ENCODE results near the gene DFFB. TPM values are rescaled to one million over a fixed set of nuclear protein-coding genes. Genes with fewer than 3 reads are reported as not detected.

Gene DFFB
- polyA plus RNA-seq, 1 donor from 2014 or later, result 20.2 TPM

- no peak overlapping the region for H3K4me2 ChIP-seq (ENCODE audit: low read length)
- no peak overlapping the region for H3K4me3 ChIP-seq (ENCODE audit: low read length)
- TF ChIP-seq SMC3 (conservative IDR thresholded peaks at IDR 0.05; ENCODE audit: poor library complexity) (no peak), TAF1 (IDR thresholded peaks at IDR 0.05; ENCODE audit: low read depth) (no peak), POLR2AphosphoS5 (IDR thresholded peaks at IDR 0.05) (no peak), EP300 (conservative IDR thresholded peaks at IDR 0.05; ENCODE audit: poor library complexity, severe bottlenecking) (no peak), MXI1 (conservative IDR thresholded peaks at IDR 0.05; ENCODE audit: poor library complexity, severe bottlenecking) (no peak), EZH2 (IDR thresholded peaks at IDR 0.05; ENCODE audit: borderline replicate concordance, insufficient read depth, low read length, poor library complexity, severe bottlenecking) (no peak), CTCF (IDR thresholded peaks at IDR 0.05; ENCODE audit: poor library complexity, severe bottlenecking) (no peak)
- H3K9ac ChIP-seq (ENCODE audit: low read length), result no peak overlapping the region
- no peaks in the 10 kb centered on the region for H3K79me2 ChIP-seq (replicated peaks; ENCODE audit: insufficient read depth, low read length)
- H3K36me3 ChIP-seq (ENCODE audit: insufficient read depth, low read length), result no peaks in the 10 kb centered on the region
- H3K27ac ChIP-seq (ENCODE audit: low read length), result no peak overlapping the region
- H2AFZ ChIP-seq (ENCODE audit: low read depth, low read length), result no peak overlapping the region
- no peaks in the 10 kb centered on the region for H4K20me1 ChIP-seq (ENCODE audit: insufficient read depth)
- H3K27me3 ChIP-seq (ENCODE audit: insufficient read depth, low read depth, low read length), result no peaks in the 10 kb centered on the region
- H3F3A ChIP-seq (ENCODE audit: insufficient read depth, low read length, poor library complexity, severe bottlenecking), result no peaks in the 10 kb centered on the region
- H3K9me3 ChIP-seq (ENCODE audit: low read length), result no peaks in the 10 kb centered on the region
- H3K9me2 ChIP-seq (ENCODE audit: insufficient read depth, low read length), result no peaks in the 10 kb centered on the region
These were observed 11.3 kb downstream of the DFFB start for GRCh38 chr1:3868464-3869006.

- Histone ChIP-seq H3K79me2 (replicated peaks; ENCODE audit: insufficient read depth, low read length) (no peaks in the 10 kb centered on the region), H3F3A (ENCODE audit: insufficient read depth, low read length, poor library complexity, severe bottlenecking) (no peaks in the 10 kb centered on the region), H2AFZ (ENCODE audit: low read depth, low read length) (no peak overlapping the region), H3K27ac (ENCODE audit: low read length) (no peak overlapping the region), H3K4me3 (ENCODE audit: low read length) (no peak overlapping the region), H3K9me2 (ENCODE audit: insufficient read depth, low read length) (no peaks in the 10 kb centered on the region), H3K9me3 (ENCODE audit: low read length) (no peaks in the 10 kb centered on the region), H4K20me1 (ENCODE audit: insufficient read depth) (no peaks in the 10 kb centered on the region), H3K27me3 (ENCODE audit: insufficient read depth, low read depth, low read length) (no peaks in the 10 kb centered on the region), H3K4me2 (ENCODE audit: low read length) (no peak overlapping the region), H3K9ac (ENCODE audit: low read length) (no peak overlapping the region), H3K36me3 (ENCODE audit: insufficient read depth, low read length) (no peaks in the 10 kb centered on the region)
- TF ChIP-seq EP300 (conservative IDR thresholded peaks at IDR 0.05; ENCODE audit: poor library complexity, severe bottlenecking) (no peak), REST (IDR thresholded peaks at IDR 0.05; ENCODE audit: borderline replicate concordance) (no peak), CTCF (IDR thresholded peaks at IDR 0.05; ENCODE audit: poor library complexity, severe bottlenecking) (no peak), EZH2 (IDR thresholded peaks at IDR 0.05; ENCODE audit: borderline replicate concordance, insufficient read depth, low read length, poor library complexity, severe bottlenecking) (no peak), RAD21 (conservative IDR thresholded peaks at IDR 0.05) (no peak), MXI1 (conservative IDR thresholded peaks at IDR 0.05; ENCODE audit: poor library complexity, severe bottlenecking) (no peak), TAF1 (IDR thresholded peaks at IDR 0.05; ENCODE audit: low read depth) (no peak), POLR2AphosphoS5 (IDR thresholded peaks at IDR 0.05) (no peak)
These were observed 12.6 kb downstream of the DFFB start for GRCh38 chr1:3869751-3870301.

All from neural cell (in vitro differentiated cells).